Type B pancreatic cell (in vitro differentiated cells): ENCODE measurements around the gene SLCO3A1. TPM values are rescaled to one million over a fixed set of nuclear protein-coding genes. Genes with fewer than 3 reads are reported as not detected.

Experiments used
- DNase-seq: peaks from one replicate; pipeline ENCODE4 v3.0.0; 2021; ENCODE audit warnings: mixed read lengths; ENCODE audit not compliant: unreplicated experiment; ENCODE audit errors: extremely low spot score
- H3K27ac Mint-ChIP-seq: 2 replicates; pipeline ENCODE4 v1.8.0; 2021; ENCODE audit warnings: mild to moderate bottlenecking, mixed read lengths
- H3K27me3 Mint-ChIP-seq: 2 replicates; pipeline ENCODE4 v1.8.0; 2021; ENCODE audit warnings: mixed read lengths
- H3K36me3 Mint-ChIP-seq: 2 replicates; pipeline ENCODE4 v1.8.0; 2021; ENCODE audit warnings: mixed read lengths
- H3K4me1 Mint-ChIP-seq: one replicate; pipeline ENCODE4 v1.8.0; 2021; ENCODE audit warnings: mixed read lengths; ENCODE audit not compliant: unreplicated experiment
- H3K4me3 Mint-ChIP-seq: 2 replicates; pipeline ENCODE4 v1.8.0; 2021; ENCODE audit warnings: mild to moderate bottlenecking, mixed read lengths
- H3K9me3 Mint-ChIP-seq: 2 replicates; pipeline ENCODE4 v1.8.0; 2021; ENCODE audit warnings: mixed read lengths
- total RNA-seq: library from RNA; stranded (reverse); gene quantifications from 2 replicates; pipeline ENCODE4 v1.2.1, GENCODE V29; 2021; ENCODE audit warnings: low replicate concordance
- TF ChIP-seq, protein P1 (sequence below): fragments of 200-600 bp; sonication (generic); conservative IDR thresholded peaks from 2 replicates; pipeline ENCODE4 v1.5.0; 2021; ENCODE audit warnings: antibody characterized with exemption, mild to moderate bottlenecking

The SLCO3A1 gene
- total RNA-seq, 1 donor from 2014 or later: 30.9 TPM

DNA sequence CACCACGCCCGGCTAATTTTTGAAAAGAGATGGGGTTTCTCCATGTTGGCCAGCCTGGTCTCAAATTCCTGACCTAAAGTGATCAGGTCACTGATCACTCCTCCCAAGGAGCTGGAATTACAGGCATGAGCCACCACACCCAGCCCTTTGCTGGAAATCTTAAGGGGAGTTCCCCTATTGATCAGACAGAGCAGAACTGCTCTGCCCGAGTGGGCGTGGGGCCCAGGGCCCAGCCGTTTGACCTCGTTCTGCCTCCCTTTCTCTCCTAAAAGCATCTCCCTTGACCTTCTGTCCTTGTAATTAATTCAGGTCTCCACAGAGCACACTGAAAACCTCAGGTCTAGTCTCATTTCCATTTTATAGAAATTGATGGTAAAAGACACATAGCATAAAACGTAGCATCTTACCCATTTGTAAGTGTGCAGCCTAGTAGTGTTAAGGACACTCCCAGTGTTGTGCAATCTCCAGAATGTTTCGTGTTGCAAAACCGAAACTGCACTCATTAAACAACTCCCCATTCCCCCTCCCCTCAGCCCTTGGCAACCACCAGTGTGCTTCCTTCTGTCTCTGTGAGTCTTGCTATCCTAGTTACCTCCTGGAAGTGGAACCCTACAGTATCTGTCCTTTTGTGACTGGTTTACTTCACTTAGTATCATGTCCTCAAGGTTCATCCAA is 89.3 kb downstream of the SLCO3A1 start:
- Mint-ChIP-seq H3K4me1 (peaks cover 51% of the 10 kb centered on the region), H3K27me3 (peaks cover 7% of the 10 kb centered on the region), H3K27ac (peak overlapping the region; percentile 99), H3K9me3 (peaks cover 4% of the 10 kb centered on the region), H3K4me3 (peak overlapping the region; percentile 85), H3K36me3 (peaks cover 9% of the 10 kb centered on the region)
- no peak for DNase-seq
- TF ChIP-seq, protein P1, sequence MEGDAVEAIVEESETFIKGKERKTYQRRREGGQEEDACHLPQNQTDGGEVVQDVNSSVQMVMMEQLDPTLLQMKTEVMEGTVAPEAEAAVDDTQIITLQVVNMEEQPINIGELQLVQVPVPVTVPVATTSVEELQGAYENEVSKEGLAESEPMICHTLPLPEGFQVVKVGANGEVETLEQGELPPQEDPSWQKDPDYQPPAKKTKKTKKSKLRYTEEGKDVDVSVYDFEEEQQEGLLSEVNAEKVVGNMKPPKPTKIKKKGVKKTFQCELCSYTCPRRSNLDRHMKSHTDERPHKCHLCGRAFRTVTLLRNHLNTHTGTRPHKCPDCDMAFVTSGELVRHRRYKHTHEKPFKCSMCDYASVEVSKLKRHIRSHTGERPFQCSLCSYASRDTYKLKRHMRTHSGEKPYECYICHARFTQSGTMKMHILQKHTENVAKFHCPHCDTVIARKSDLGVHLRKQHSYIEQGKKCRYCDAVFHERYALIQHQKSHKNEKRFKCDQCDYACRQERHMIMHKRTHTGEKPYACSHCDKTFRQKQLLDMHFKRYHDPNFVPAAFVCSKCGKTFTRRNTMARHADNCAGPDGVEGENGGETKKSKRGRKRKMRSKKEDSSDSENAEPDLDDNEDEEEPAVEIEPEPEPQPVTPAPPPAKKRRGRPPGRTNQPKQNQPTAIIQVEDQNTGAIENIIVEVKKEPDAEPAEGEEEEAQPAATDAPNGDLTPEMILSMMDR: no peak

DNA sequence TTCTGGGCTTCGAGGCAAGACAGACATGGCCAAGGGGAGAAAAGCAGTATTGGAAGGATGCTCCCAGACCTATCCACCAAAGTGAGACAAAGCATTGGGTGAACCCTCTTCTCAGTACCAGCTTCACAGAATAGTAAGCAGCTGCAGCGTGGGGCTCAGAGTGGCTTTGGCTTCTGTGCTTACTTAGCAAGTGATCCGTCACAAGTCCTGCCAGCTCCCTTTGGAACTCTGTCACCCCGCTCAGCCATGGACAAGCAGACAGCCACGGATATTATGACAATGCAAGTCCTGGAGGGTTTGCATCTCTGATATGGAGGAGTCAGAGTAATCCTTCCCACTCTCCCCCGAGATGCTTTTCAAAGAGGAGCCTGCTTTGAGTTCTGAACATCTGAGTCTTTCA is 90.8 kb downstream of the SLCO3A1 start:
- Mint-ChIP-seq H3K4me1 (peaks cover 55% of the 10 kb centered on the region), H3K27ac (peak overlapping the region; percentile 99)

DNA sequence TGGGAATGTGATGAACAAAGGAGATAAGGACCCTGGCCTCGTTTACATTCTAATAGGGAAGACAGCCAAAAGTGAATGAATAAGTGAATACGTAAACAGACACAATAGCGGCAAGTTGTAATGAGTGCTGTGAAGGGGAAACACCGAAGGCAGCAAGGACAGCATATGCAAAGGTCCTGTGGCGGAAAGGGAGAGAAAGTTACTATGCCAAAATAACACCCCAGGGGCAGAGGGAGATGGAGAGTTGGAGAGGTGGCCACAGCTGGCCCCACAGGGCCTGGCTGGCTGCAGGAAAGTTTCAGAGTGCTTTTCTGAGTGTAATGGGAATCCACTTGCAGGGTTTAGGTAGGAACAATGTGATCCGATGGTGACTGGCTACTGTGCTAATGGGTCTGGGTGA is 91.9 kb downstream of the SLCO3A1 start:
- H3K27me3 Mint-ChIP-seq: peaks cover 4% of the 10 kb centered on the region
- peak overlapping the region; percentile 95 for H3K27ac Mint-ChIP-seq
- TF ChIP-seq, protein P1: no peak
- H3K4me1 Mint-ChIP-seq: peaks cover 53% of the 10 kb centered on the region
- DNase-seq: no peak
- no peak overlapping the region for H3K4me3 Mint-ChIP-seq
- H3K36me3 Mint-ChIP-seq: peaks cover 9% of the 10 kb centered on the region
- no peaks in the 10 kb centered on the region for H3K9me3 Mint-ChIP-seq

More for the DNA sequence above, 90.8 kb downstream of the SLCO3A1 start:
- H3K27me3 Mint-ChIP-seq: peaks cover 4% of the 10 kb centered on the region
- H3K4me3 Mint-ChIP-seq: no peak overlapping the region
- peaks cover 9% of the 10 kb centered on the region for H3K36me3 Mint-ChIP-seq
- TF ChIP-seq, protein P1: no peak
- no peaks in the 10 kb centered on the region for H3K9me3 Mint-ChIP-seq
- no peak for DNase-seq

DNA sequence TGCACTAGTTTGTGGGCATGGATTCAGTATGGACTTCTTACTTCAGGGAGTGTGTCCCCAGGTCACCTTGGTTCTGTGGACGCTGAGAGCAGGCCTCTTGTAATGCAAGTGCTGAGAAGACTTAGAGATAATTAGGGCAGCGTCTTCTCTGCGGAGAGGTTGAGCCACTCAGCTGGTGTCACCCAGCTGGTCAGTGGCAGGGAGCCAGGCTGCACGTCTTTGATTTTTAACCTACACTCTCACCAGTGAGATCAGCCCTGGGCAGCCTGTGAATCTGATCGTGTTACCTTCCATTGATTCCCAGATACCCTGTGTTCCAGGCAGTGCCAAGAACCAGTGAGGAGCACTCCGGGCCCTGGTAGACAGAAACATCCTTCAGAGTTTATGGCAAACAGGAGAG is 92.6 kb downstream of the SLCO3A1 start:
- H3K4me1 Mint-ChIP-seq: peaks cover 51% of the 10 kb centered on the region

DNA sequence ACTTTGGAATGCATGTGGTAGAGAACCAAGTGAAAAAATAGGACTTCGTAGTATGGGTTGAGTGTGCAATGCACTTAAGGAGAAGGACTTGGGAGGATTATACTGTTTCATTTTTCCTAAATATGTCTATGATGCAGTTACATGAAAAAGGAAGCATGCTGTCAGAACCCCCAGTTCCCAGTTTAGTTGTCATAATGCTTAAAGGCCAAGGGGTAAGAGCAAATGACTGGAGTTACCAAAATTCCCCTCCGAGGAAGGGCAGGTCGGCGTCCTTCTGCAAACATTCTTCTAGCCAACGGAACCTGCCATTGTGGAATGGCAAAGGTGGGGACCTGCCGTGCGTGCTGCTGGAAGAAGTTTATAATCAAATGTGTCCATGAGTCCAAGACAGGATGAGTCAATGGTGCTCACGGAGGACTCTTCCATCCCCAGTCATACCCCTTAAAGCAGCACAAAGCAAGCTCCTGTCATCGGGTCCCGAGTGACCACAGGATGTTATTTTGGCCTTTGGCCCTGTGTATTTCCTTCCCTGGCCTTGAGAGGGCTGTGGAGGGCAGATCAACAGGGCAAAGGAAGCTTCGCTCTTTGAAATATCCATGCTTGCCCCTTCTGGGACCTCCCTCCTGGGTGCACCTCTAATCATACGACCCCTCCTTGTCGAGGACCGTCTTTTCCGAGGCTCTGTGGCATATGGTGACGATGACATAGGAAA is 93.2 kb downstream of the SLCO3A1 start:
- peaks cover 52% of the 10 kb centered on the region for H3K4me1 Mint-ChIP-seq
- peak overlapping the region; percentile 95 for H3K27ac Mint-ChIP-seq
- TF ChIP-seq, protein P1: no peak
- H3K9me3 Mint-ChIP-seq: no peaks in the 10 kb centered on the region
- peak overlapping the region; percentile 6 for H3K4me3 Mint-ChIP-seq
- peaks cover 4% of the 10 kb centered on the region for H3K27me3 Mint-ChIP-seq
- peaks cover 9% of the 10 kb centered on the region for H3K36me3 Mint-ChIP-seq
- no peak for DNase-seq

More for the DNA sequence above, 92.6 kb downstream of the SLCO3A1 start:
- H3K27me3 Mint-ChIP-seq: peaks cover 4% of the 10 kb centered on the region
- H3K4me3 Mint-ChIP-seq: no peak overlapping the region
- peak overlapping the region; percentile 95 for H3K27ac Mint-ChIP-seq
- no peaks in the 10 kb centered on the region for H3K9me3 Mint-ChIP-seq
- TF ChIP-seq, protein P1: no peak
- DNase-seq: no peak
- H3K36me3 Mint-ChIP-seq: peaks cover 9% of the 10 kb centered on the region
